Mucosa of rectum (tissue), 2 donors: ENCODE measurements around the gene TRAT1.
"Not testable (repeated sequence)": the region's sequence is repeated elsewhere in the genome, so short reads cannot be mapped to it uniquely, and the experiment has no call there.

ENCODE experiments used
- H3K27ac ChIP-seq, 2 donors: one replicate each; pipeline ENCODE4 v1.7.0; 2013; ENCODE audit warnings: inconsistent platforms in 2 of 2, low read depth in 2 of 2, low read length in 2 of 2
- H3K27me3 ChIP-seq, 2 donors: one replicate each; pipeline ENCODE4 v1.7.0; 2013; ENCODE audit warnings: low read length in 2 of 2; ENCODE audit not compliant: control insufficient read depth in 2 of 2, insufficient read depth in 2 of 2
- H3K36me3 ChIP-seq, 2 donors: one replicate each; pipeline ENCODE4 v1.7.0; 2013; ENCODE audit warnings: low read length in 2 of 2; ENCODE audit not compliant: control insufficient read depth in 2 of 2, insufficient read depth in 2 of 2
- H3K4me1 ChIP-seq, 2 donors: one replicate each; pipeline ENCODE4 v1.7.0; 2013; ENCODE audit warnings: low read length in 2 of 2, mild to moderate bottlenecking in 1 of 2; ENCODE audit not compliant: control insufficient read depth in 2 of 2, insufficient read depth in 2 of 2
- H3K4me3 ChIP-seq, 2 donors: one replicate each; pipeline ENCODE4 v1.7.0; 2013; ENCODE audit warnings: low read length in 2 of 2
- H3K9ac ChIP-seq, 2 donors: one replicate each; pipeline ENCODE4 v1.7.0; 2013; ENCODE audit warnings: low read length in 2 of 2, low read depth in 1 of 2, mild to moderate bottlenecking in 1 of 2
- H3K9me3 ChIP-seq, 2 donors: one replicate each; pipeline ENCODE4 v1.7.0; 2013; ENCODE audit warnings: low read length in 2 of 2; ENCODE audit not compliant: control insufficient read depth in 2 of 2
- donor health status: healthy.
- donor health status: Normal muscosa, but diverticular disease.

Gene TRAT1

DNA sequence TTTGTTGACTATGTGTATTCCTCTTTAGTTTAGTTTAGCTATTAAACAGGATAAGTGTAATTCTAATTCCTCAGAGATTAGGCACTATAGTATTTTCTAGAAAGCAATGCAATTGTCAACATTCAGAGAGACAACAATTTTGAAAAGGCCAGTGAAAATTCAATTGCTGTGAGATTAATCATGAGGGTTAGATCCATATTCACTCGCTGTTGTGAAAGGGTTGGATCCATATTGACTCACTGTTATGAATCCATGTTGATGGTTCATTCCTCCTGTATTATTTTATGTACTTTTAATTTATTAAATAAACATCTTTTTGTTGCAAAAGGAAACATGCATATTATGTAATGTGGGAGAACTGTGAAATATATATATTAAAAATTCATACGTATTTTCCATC, 641 bp downstream of the TRAT1 start:
- Histone ChIP-seq H3K4me1 (no peaks in the 10 kb centered on the region), H3K9ac (no peak overlapping the region), H3K27ac (no peak overlapping the region), H3K4me3 (peak overlapping the region in 1 of 2 donors; percentile 37), H3K9me3 (no peaks in the 10 kb centered on the region), H3K36me3 (no peaks in the 10 kb centered on the region), H3K27me3 (no peaks in the 10 kb centered on the region)

DNA sequence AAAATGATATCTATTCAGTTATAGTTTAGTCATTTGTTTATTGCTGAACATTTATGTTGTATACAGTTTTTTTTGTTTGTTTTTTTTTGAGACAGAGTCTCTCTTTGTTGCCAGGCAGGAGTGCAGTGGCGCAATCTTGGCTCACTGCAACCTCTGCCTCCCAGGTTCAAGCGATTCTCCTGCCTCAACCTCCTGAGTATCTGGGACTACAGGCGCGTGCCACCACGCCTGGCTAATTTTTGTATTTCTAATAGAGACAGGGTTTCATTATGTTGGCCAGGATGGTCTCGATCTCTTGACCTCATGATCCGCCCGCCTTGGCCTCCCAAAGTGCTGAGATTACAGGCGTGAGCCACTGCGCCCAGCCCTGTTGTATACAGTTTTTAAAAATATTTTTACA, 1.2 kb downstream of the TRAT1 start:
- H3K36me3 ChIP-seq, H3K9me3 ChIP-seq, H3K9ac ChIP-seq, H3K4me1 ChIP-seq, H3K27ac ChIP-seq, H3K27me3 ChIP-seq: not testable (repeated sequence)
- peak overlapping the region in 1 of 2 donors; percentile 33 for H3K4me3 ChIP-seq

- no peak overlapping the region for H3K4me3 ChIP-seq
Measured at GRCh38 chr3:108826309-108827187, 4.0 kb downstream of the TRAT1 start.

GRCh38 chr3:108830381-108830780, 7.8 kb downstream of the TRAT1 start:
- Histone ChIP-seq H3K9ac (no peak overlapping the region), H3K4me3 (no peak overlapping the region), H3K36me3 (no peaks in the 10 kb centered on the region), H3K27me3 (no peaks in the 10 kb centered on the region), H3K4me1 (no peaks in the 10 kb centered on the region), H3K27ac (no peak overlapping the region), H3K9me3 (no peaks in the 10 kb centered on the region)

More at GRCh38 chr3:108826309-108827187, 4.0 kb downstream of the TRAT1 start:
- H3K27me3 ChIP-seq: no peaks in the 10 kb centered on the region
- peak overlapping the region in 1 of 2 donors; percentile 17 for H3K9ac ChIP-seq
- no peak overlapping the region for H3K27ac ChIP-seq
- no peaks in the 10 kb centered on the region for H3K9me3 ChIP-seq
- no peaks in the 10 kb centered on the region for H3K4me1 ChIP-seq
- H3K36me3 ChIP-seq: no peaks in the 10 kb centered on the region

DNA sequence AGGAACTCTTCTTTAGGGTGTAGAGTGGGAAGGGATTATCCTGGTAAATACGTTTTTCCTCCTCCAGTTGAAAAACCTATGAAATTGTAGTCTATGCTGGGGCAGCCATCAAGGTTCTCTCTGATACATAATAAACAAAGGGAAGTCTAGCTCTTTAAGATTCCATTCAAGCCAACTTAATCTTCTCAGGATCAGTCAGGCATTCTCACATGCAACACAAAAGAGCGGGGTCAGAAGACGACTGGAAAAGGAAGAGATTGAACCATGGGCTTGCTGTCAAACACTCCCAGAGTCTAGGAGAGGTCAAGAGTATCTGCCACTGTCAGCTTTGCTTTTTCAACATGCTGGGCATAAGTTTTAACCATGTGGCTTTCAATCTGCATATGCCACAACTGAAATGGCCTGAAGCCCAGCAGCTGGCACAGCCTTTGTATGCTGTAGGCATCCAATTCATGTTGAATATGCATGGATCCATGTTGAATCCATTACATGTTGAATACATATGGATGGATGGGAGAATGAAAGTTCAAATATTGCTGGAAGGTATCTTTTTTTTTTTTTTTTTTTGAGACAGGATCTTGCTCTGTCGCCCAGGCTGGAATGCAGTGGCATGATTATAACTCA, 8.5 kb downstream of the TRAT1 start:
- no peaks in the 10 kb centered on the region for H3K4me1 ChIP-seq
- H3K27me3 ChIP-seq: no peaks in the 10 kb centered on the region
- no peak overlapping the region for H3K27ac ChIP-seq
- H3K9me3 ChIP-seq: no peaks in the 10 kb centered on the region
- no peak overlapping the region for H3K4me3 ChIP-seq
- no peaks in the 10 kb centered on the region for H3K36me3 ChIP-seq
- no peak overlapping the region for H3K9ac ChIP-seq

DNA sequence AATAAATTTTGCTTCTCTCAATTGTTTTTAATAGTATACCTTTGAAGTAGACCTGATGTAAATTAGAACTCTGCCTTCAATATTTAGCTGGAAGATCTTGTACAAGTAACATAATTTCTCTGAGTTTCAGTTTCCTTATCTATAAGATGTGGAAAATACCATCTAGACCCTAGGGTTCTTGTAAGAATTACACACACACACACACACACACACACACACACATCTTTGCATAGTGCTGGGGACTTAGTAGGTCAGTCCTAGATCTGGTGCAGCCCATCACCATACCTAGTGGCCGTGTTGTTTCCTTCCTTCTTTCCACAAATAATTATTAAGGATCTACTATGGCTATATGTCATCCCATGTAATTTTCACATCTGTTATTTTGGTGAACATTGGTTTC, 11.0 kb downstream of the TRAT1 start:
- no peak overlapping the region for H3K9ac ChIP-seq
- no peak overlapping the region for H3K27ac ChIP-seq
- H3K4me1 ChIP-seq: no peaks in the 10 kb centered on the region
- no peaks in the 10 kb centered on the region for H3K27me3 ChIP-seq
- no peaks in the 10 kb centered on the region for H3K9me3 ChIP-seq
- no peak overlapping the region for H3K4me3 ChIP-seq
- H3K36me3 ChIP-seq: no peaks in the 10 kb centered on the region

DNA sequence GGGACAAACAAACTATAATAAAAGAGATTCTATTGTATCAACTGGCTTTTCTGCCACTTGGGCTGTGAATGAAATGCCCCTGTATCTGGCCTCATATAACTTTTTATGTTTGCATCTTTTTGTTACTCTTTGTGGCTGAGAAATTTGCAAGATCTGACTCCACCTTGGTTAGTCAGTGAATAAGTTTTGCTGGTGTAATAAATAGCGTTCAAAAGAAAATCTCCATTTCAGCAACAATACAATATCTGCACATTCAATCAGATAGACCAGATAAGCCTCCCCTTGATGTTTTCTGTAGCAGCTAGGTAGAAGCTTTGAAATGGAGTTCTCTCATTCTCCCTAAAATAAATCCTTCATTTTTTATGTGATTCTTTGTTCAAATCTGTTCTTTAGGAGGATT, 12.0 kb downstream of the TRAT1 start:
- H3K9ac ChIP-seq: no peak overlapping the region
- H3K27me3 ChIP-seq: no peaks in the 10 kb centered on the region
- no peak overlapping the region for H3K4me3 ChIP-seq
- H3K9me3 ChIP-seq: no peaks in the 10 kb centered on the region
- H3K36me3 ChIP-seq: no peaks in the 10 kb centered on the region
- no peak overlapping the region for H3K27ac ChIP-seq
- H3K4me1 ChIP-seq: no peaks in the 10 kb centered on the region

DNA sequence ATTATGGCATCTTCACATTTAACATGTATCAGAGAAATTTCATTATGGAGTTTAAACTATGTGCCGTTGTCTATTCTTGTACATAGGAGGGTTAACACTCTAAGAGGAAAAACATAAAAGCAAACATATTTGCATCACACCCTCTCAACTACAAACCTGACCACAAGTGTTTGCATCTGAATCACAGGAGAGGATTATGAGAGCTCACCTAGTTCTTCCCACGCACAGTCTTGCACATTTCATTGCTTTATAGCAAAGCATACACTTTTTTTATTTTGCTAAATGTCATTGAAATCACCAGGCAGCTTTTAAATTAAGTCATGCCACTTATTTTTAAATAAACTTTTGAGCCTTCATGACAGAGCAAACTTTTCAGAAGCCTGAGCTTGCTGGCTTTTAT, 12.5 kb downstream of the TRAT1 start:
- Histone ChIP-seq H3K4me3 (no peak overlapping the region), H3K9ac (no peak overlapping the region), H3K27ac (no peak overlapping the region), H3K4me1 (no peaks in the 10 kb centered on the region), H3K36me3 (no peaks in the 10 kb centered on the region), H3K27me3 (no peaks in the 10 kb centered on the region), H3K9me3 (no peaks in the 10 kb centered on the region)

DNA sequence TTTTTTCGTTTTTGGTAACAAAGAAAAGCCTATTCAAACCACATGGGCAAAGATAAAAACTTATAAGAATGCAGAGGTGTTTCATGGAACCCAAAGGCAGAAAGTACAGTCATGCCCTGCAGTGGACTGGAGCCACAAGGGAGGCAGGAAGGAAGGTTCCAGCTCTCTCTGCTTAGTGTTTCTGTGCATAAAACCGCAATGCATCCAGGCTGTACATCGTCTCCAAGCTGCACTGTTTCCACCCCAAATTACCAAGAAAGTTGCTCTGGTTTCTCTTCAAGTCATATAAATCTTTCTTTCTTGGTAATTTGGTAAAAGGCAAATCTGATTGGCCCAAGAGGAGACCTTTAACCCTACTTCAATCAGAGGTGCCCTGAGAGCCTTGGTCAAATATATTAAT, 15.8 kb downstream of the TRAT1 start:
- Histone ChIP-seq H3K4me3 (no peak overlapping the region), H3K9me3 (no peaks in the 10 kb centered on the region), H3K27me3 (no peaks in the 10 kb centered on the region), H3K4me1 (no peaks in the 10 kb centered on the region), H3K9ac (no peak overlapping the region), H3K36me3 (no peaks in the 10 kb centered on the region), H3K27ac (no peak overlapping the region)

DNA sequence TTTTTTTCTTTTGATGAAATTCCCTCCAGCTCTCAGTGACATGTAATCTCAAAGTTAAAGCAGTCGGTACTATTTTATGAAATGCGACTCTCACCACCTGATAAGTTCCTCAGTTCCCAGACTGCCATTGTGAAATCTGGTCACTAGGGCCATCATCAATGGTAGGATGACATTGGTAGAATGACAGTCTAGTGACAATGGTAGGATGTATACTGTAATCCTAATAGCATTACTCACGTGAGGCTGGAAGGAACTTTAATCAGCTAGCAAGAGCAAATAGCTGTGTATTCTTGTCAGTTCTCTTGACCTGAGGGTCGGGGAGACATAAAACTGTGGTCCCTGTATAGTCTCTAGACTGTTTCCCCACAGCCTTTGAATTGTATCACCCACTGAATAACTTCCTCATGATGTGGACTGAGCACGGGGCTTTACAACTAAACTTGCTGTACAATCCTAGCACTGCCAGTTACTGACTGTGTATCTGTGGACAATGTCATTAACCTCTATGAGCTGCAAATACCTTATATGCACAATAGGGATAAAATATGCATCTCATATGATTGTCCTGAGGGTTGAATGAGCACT, 23.2 kb downstream of the TRAT1 start:
- no peaks in the 10 kb centered on the region for H3K9me3 ChIP-seq
- H3K4me1 ChIP-seq: no peaks in the 10 kb centered on the region
- H3K36me3 ChIP-seq: no peaks in the 10 kb centered on the region
- H3K27me3 ChIP-seq: no peaks in the 10 kb centered on the region
- no peak overlapping the region for H3K9ac ChIP-seq
- H3K4me3 ChIP-seq: no peak overlapping the region
- H3K27ac ChIP-seq: no peak overlapping the region
